Peyer's patch (tissue), 4 donors: ENCODE measurements around the gene GPR75.
"Not testable (repeated sequence)": the region's sequence is repeated elsewhere in the genome, so short reads cannot be mapped to it uniquely, and the experiment has no call there.

Experiments
- CTCF ChIP-seq, 6 experiments: fragments of 450-650 bp in 4 of 6; fragments of 200-600 bp in 2 of 6; sonication (generic) in 1 of 6; IDR thresholded peaks; one replicate each; pipeline ENCODE4 v1.5.1; 2017 to 2019; ENCODE audit warnings: antibody characterized with exemption in 6 of 6, mild to moderate bottlenecking in 3 of 6, moderate library complexity in 1 of 6
- POLR2A ChIP-seq, 2 donors: fragments of 450-650 bp; IDR thresholded peaks; one replicate each; pipeline ENCODE4 v1.5.1; 2017; ENCODE audit warnings: antibody characterized with exemption in 2 of 2, mild to moderate bottlenecking in 2 of 2, moderate library complexity in 2 of 2

DNA sequence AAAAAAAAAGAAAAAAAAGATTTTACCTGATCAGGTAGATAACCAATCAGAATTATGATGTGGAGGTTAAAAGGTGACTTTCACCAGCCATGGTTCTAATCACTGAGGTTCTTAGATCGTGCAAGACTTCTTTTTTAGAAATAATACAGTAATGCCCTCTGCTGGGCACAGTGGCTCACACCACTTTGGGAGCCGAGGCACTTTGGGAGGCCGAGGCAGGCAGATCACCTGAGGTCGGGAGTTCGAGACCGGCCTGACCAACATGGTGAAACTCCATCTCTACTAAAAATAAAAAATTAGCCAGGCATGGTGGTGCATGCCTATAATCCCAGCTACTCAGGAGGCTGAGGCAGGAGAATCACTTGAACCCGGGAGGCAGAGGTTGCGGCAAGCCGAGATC, 36.1 kb downstream of the GPR75 start:
- peak in 4 of 6 experiments; percentile 12 to 48 (median 36) for TF ChIP-seq CTCF (IDR thresholded peaks at IDR 0.05)
- not testable (repeated sequence) for TF ChIP-seq POLR2A (IDR thresholded peaks at IDR 0.05)
